ENCODE measurements around the gene HGS.
A peak's percentile ranks its signal among the peaks of the same experiment; 100 is the strongest.

HGS gene

GRCh38 chr17:81660441-81660840 is 23.4 kb upstream of the HGS start:
- TF ChIP-seq, protein P1, sequence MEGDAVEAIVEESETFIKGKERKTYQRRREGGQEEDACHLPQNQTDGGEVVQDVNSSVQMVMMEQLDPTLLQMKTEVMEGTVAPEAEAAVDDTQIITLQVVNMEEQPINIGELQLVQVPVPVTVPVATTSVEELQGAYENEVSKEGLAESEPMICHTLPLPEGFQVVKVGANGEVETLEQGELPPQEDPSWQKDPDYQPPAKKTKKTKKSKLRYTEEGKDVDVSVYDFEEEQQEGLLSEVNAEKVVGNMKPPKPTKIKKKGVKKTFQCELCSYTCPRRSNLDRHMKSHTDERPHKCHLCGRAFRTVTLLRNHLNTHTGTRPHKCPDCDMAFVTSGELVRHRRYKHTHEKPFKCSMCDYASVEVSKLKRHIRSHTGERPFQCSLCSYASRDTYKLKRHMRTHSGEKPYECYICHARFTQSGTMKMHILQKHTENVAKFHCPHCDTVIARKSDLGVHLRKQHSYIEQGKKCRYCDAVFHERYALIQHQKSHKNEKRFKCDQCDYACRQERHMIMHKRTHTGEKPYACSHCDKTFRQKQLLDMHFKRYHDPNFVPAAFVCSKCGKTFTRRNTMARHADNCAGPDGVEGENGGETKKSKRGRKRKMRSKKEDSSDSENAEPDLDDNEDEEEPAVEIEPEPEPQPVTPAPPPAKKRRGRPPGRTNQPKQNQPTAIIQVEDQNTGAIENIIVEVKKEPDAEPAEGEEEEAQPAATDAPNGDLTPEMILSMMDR (IDR thresholded peaks at IDR 0.05; ENCODE audit: low read depth, low read length) = no peak
- peaks cover 9% of the 10 kb centered on the region for H3K36me3 ChIP-seq
- no peaks in the 10 kb centered on the region for H3K27me3 ChIP-seq
- DNase-seq = no peak
- no peaks in the 10 kb centered on the region for H3K4me1 ChIP-seq
- H3K9me3 ChIP-seq = no peaks in the 10 kb centered on the region
- no peak overlapping the region for H3K4me3 ChIP-seq (ENCODE audit: low read depth, low read length)

DNA sequence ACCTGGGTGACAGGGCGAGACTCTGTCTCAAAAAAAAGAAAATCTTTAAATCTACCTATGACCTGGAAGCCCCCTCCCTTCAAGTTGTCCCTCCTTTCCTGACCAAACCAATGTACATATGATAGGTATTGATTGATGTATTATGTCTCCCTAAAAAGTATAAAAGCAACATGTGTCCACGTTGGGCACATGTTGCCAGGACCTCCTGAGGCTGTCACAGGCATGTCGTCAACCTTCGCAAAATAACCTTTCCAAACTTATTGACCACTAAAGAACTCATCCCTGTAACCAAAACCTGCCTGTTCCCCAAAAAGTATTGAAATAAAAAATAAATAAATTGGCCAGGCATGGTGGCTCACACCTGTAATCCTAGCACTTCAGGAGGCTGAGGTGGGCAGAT is 21.8 kb upstream of the HGS start:
- no peak overlapping the region for H3K4me3 ChIP-seq (ENCODE audit: low read depth, low read length)
- DNase-seq = no peak
- peaks cover 10% of the 10 kb centered on the region for H3K36me3 ChIP-seq
- no peaks in the 10 kb centered on the region for H3K9me3 ChIP-seq
- H3K27me3 ChIP-seq = no peaks in the 10 kb centered on the region
- no peaks in the 10 kb centered on the region for H3K4me1 ChIP-seq
- TF ChIP-seq, protein P1 (IDR thresholded peaks at IDR 0.05; ENCODE audit: low read depth, low read length) = no peak

- DNase-seq = no peak
- no peaks in the 10 kb centered on the region for H3K27me3 ChIP-seq
- no peaks in the 10 kb centered on the region for H3K9me3 ChIP-seq
- H3K4me3 ChIP-seq (ENCODE audit: low read depth, low read length) = no peak overlapping the region
- H3K4me1 ChIP-seq = no peaks in the 10 kb centered on the region
- TF ChIP-seq, protein P1 (IDR thresholded peaks at IDR 0.05; ENCODE audit: low read depth, low read length) = no peak
- H3K36me3 ChIP-seq = peaks cover 18% of the 10 kb centered on the region
These were observed 19.8 kb upstream of the HGS start for GRCh38 chr17:81664051-81664470.

DNA sequence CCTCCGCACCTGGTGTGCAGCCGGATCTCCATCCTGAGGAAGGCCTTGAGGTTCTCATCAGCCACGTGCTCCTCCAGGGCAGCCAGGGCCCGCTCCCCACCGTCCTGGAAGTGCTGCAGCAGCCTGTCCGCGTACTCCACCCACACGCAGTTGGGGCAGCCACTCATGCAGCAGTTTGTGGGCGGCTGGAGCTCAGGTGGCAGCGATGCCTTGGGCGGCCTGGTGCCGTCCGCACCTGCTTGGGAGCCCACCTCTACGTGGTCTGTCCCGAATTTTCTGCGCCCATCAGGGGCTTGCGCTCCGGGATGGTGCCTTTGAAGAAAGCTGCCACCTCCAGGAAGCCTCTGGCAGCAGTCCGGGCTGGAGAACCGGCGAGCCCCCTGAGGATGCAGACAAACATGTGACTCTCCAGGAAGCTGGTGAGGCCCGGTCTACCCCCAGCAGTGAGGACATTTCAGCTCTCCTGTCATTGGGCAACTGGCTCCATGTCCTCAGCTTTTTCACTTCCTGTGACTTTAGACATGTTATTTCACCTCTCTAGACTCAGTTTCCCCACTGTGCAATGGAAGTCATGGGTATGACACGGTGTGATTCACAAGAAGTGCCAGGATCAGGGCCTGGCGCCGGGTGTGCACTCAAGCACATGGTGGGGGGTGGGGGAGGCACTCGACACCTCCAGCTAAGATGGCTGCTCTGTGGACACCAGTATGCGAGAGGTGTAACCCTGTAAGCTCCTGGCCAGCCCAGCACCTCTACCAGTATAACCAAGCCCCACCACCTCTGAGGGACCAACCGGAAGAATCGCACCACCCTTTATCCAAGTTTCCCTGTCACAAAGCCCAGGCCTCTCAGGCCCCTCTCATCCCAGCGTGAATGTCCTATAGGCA is 18.4 kb upstream of the HGS start:
- Histone ChIP-seq H3K27me3 (no peaks in the 10 kb centered on the region), H3K36me3 (peaks cover 31% of the 10 kb centered on the region), H3K9me3 (no peaks in the 10 kb centered on the region), H3K4me1 (no peaks in the 10 kb centered on the region), H3K4me3 (ENCODE audit: low read depth, low read length) (peak overlapping the region; percentile 78)
- no peak for DNase-seq
- TF ChIP-seq, protein P1 (IDR thresholded peaks at IDR 0.05; ENCODE audit: low read depth, low read length) = no peak

- Histone ChIP-seq H3K27me3 (no peaks in the 10 kb centered on the region), H3K4me1 (no peaks in the 10 kb centered on the region), H3K36me3 (peaks cover 34% of the 10 kb centered on the region), H3K4me3 (ENCODE audit: low read depth, low read length) (peak overlapping the region; percentile 78), H3K9me3 (no peaks in the 10 kb centered on the region)
- no peak for DNase-seq
- TF ChIP-seq, protein P1 (IDR thresholded peaks at IDR 0.05; ENCODE audit: low read depth, low read length) = no peak
These were observed 17.8 kb upstream of the HGS start for GRCh38 chr17:81666092-81666341.

- H3K4me1 ChIP-seq = no peaks in the 10 kb centered on the region
- TF ChIP-seq, protein P1 (IDR thresholded peaks at IDR 0.05; ENCODE audit: low read depth, low read length) = no peak
- no peaks in the 10 kb centered on the region for H3K9me3 ChIP-seq
- peaks cover 39% of the 10 kb centered on the region for H3K36me3 ChIP-seq
- H3K4me3 ChIP-seq (ENCODE audit: low read depth, low read length) = peak within 1 kb of the TSS; percentile 78
- DNase-seq = peak; percentile 98
- H3K27me3 ChIP-seq = no peaks in the 10 kb centered on the region
These were observed 17.2 kb upstream of the HGS start, which contains the start of the genes CCDC137 and OXLD1 for GRCh38 chr17:81666342-81667191. TSS of gene CCDC137 (plus strand) at chr17:81666737. CDS start at chr17:81666767, 30 bp downstream. TSS of gene OXLD1 (minus strand) at chr17:81666605. CDS start at chr17:81666577, 28 bp downstream.
